ENCODE data around the gene PARVB. TPM values are rescaled to one million over a fixed set of nuclear protein-coding genes. Genes with fewer than 3 reads are reported as not detected.

The PARVB gene
- total and polyA plus RNA-seq, 2 experiments from 2014 or later, result 10.2 to 11.2 TPM

GRCh38 chr22:44206330-44206645 lies 182.2 kb downstream of the PARVB start:
- Histone ChIP-seq H3K36me3 (replicated peaks; ENCODE audit: insufficient read depth, low read depth) (no peaks in the 10 kb centered on the region), H3K79me2 (no peaks in the 10 kb centered on the region), H3K9me3 (ENCODE audit: low read depth) (no peaks in the 10 kb centered on the region), H3K4me1 (ENCODE audit: insufficient read depth) (peaks cover 10% of the 10 kb centered on the region), H3K4me3 (no peak overlapping the region), H4K20me1 (ENCODE audit: insufficient read depth, poor library complexity, severe bottlenecking) (no peaks in the 10 kb centered on the region), H3K9me2 (replicated peaks; ENCODE audit: insufficient read depth) (no peaks in the 10 kb centered on the region), H3K27ac (no peak overlapping the region), H2AFZ (no peak overlapping the region), H3K27me3 (peaks cover 2% of the 10 kb centered on the region), H3K4me2 (no peak overlapping the region)
- TF ChIP-seq EZH2 (IDR thresholded peaks at IDR 0.05; ENCODE audit: borderline replicate concordance) (no peak), EZH2phosphoT487 (IDR thresholded peaks at IDR 0.05; ENCODE audit: low read depth, severe bottlenecking, unreplicated experiment) (no peak), CTCF (IDR thresholded peaks at IDR 0.05; ENCODE audit: poor library complexity) (no peak)
- 90% methylated on average over 9 of the region's 9 CpGs for WGBS (ENCODE audit: low lambda C conversion rate, missing lambda C conversion rate)
- no peak for DNase-seq (ENCODE audit: low spot score)

- TF ChIP-seq CTCF (IDR thresholded peaks at IDR 0.05; ENCODE audit: poor library complexity) (no peak), EZH2 (IDR thresholded peaks at IDR 0.05; ENCODE audit: borderline replicate concordance) (no peak), EZH2phosphoT487 (IDR thresholded peaks at IDR 0.05; ENCODE audit: low read depth, severe bottlenecking, unreplicated experiment) (no peak)
These were observed 182.6 kb downstream of the PARVB start for GRCh38 chr22:44206696-44207095.

GRCh38 chr22:44207173-44207980 lies 183.3 kb downstream of the PARVB start:
- Histone ChIP-seq H3K4me3 (no peak overlapping the region), H3K79me2 (no peaks in the 10 kb centered on the region), H2AFZ (no peak overlapping the region), H3K27me3 (peaks cover 2% of the 10 kb centered on the region), H3K36me3 (replicated peaks; ENCODE audit: insufficient read depth, low read depth) (no peaks in the 10 kb centered on the region), H3K27ac (no peak overlapping the region), H3K9me3 (ENCODE audit: low read depth) (no peaks in the 10 kb centered on the region), H3K4me2 (no peak overlapping the region), H3K9me2 (replicated peaks; ENCODE audit: insufficient read depth) (no peaks in the 10 kb centered on the region), H4K20me1 (ENCODE audit: insufficient read depth, poor library complexity, severe bottlenecking) (no peaks in the 10 kb centered on the region), H3K4me1 (ENCODE audit: insufficient read depth) (peaks cover 3% of the 10 kb centered on the region)
- TF ChIP-seq EZH2phosphoT487 (IDR thresholded peaks at IDR 0.05; ENCODE audit: low read depth, severe bottlenecking, unreplicated experiment), result no peak
- TF ChIP-seq CTCF (IDR thresholded peaks at IDR 0.05; ENCODE audit: poor library complexity), result no peak
- TF ChIP-seq EZH2 (IDR thresholded peaks at IDR 0.05; ENCODE audit: borderline replicate concordance), result no peak
- DNase-seq (ENCODE audit: low spot score), result no peak
- WGBS (ENCODE audit: low lambda C conversion rate, missing lambda C conversion rate), result 95% methylated on average over 9 of the region's 16 CpGs

More at GRCh38 chr22:44206696-44207095, 182.6 kb downstream of the PARVB start:
- no peaks in the 10 kb centered on the region for H3K79me2 ChIP-seq
- WGBS (ENCODE audit: low lambda C conversion rate, missing lambda C conversion rate), result 88% methylated on average over 8 of the region's 8 CpGs
- H3K36me3 ChIP-seq (replicated peaks; ENCODE audit: insufficient read depth, low read depth), result no peaks in the 10 kb centered on the region
- no peaks in the 10 kb centered on the region for H3K9me3 ChIP-seq (ENCODE audit: low read depth)
- H3K4me2 ChIP-seq, result no peak overlapping the region
- H3K4me3 ChIP-seq, result no peak overlapping the region
- no peak for DNase-seq (ENCODE audit: low spot score)
- H3K9me2 ChIP-seq (replicated peaks; ENCODE audit: insufficient read depth), result no peaks in the 10 kb centered on the region
- no peak overlapping the region for H2AFZ ChIP-seq
- peaks cover 6% of the 10 kb centered on the region for H3K4me1 ChIP-seq (ENCODE audit: insufficient read depth)
- H3K27ac ChIP-seq, result no peak overlapping the region
- peaks cover 2% of the 10 kb centered on the region for H3K27me3 ChIP-seq
- H4K20me1 ChIP-seq (ENCODE audit: insufficient read depth, poor library complexity, severe bottlenecking), result no peaks in the 10 kb centered on the region
